DND-41 (cell line): ENCODE data around the gene SEPTIN6.

Experiments used
- ATAC-seq: fragments of 200-7000 bp; cut with Tn5 transposase; 3 replicates; pipeline ENCODE4 v1.9.1; 2021; ENCODE audit warnings: low read depth; ENCODE audit not compliant: insufficient read depth
- DNase-seq: peaks from one replicate; pipeline ENCODE4 v3.0.0-alpha.2; 2020
- H2AFZ ChIP-seq: 2 replicates; pipeline ENCODE4 v1.6.0; 2012; ENCODE audit warnings: low read depth, low read length
- H3K27ac ChIP-seq: 2 replicates; pipeline ENCODE4 v1.5.1; 2012; ENCODE audit warnings: low read length, inconsistent platforms
- H3K27me3 ChIP-seq: fragments of 200-600 bp; sonication (generic); 2 replicates; pipeline ENCODE4 v1.6.0; 2012; ENCODE audit warnings: low read length, mild to moderate bottlenecking, inconsistent platforms; ENCODE audit not compliant: insufficient read depth, poor library complexity
- H3K36me3 ChIP-seq: 2 replicates; pipeline ENCODE4 v1.5.1; 2012; ENCODE audit warnings: low read length, inconsistent platforms; ENCODE audit not compliant: insufficient read depth
- H3K4me1 ChIP-seq: 2 replicates; pipeline ENCODE4 v1.5.1; 2012; ENCODE audit warnings: mild to moderate bottlenecking, low read length; ENCODE audit not compliant: insufficient read depth
- H3K4me2 ChIP-seq: 2 replicates; pipeline ENCODE4 v1.6.0; 2012; ENCODE audit warnings: mild to moderate bottlenecking, moderate library complexity, low read length, inconsistent platforms; ENCODE audit not compliant: insufficient read depth
- H3K4me3 ChIP-seq, 2 experiments: fragments of 200-600 bp in 1 of 2; shearing (Covaris generic) in 1 of 2; 2 replicates each; pipeline ENCODE4 v1.5.1; 2012 to 2016; ENCODE audit warnings: inconsistent platforms in 2 of 2, low read length in 2 of 2, mild to moderate bottlenecking in 2 of 2, low read depth in 1 of 2, moderate library complexity in 1 of 2
- H3K79me2 ChIP-seq: 2 replicates; pipeline ENCODE4 v1.6.0; 2012; ENCODE audit warnings: low read length, inconsistent platforms; ENCODE audit not compliant: insufficient read depth
- H3K9ac ChIP-seq: 2 replicates; pipeline ENCODE4 v1.6.0; 2012; ENCODE audit warnings: low read depth, mild to moderate bottlenecking, inconsistent platforms, low read length, moderate library complexity
- H3K9me3 ChIP-seq: 2 replicates; pipeline ENCODE4 v1.5.1; 2012; ENCODE audit warnings: low read length, moderate library complexity, mild to moderate bottlenecking, inconsistent platforms; ENCODE audit not compliant: insufficient read depth, severe bottlenecking
- H4K20me1 ChIP-seq: 2 replicates; pipeline ENCODE4 v1.6.0; 2012; ENCODE audit warnings: low read length; ENCODE audit not compliant: insufficient read depth
- EZH2 ChIP-seq: IDR thresholded peaks from 3 replicates; pipeline ENCODE4 v1.6.1; 2012; ENCODE audit warnings: borderline replicate concordance, low read depth, mild to moderate bottlenecking, moderate library complexity, low read length, inconsistent platforms; ENCODE audit not compliant: severe bottlenecking
- TF ChIP-seq, protein P1 (sequence below): IDR thresholded peaks from 2 replicates; pipeline ENCODE4 v1.5.1; 2012; ENCODE audit warnings: borderline replicate concordance, low read length, moderate library complexity, mild to moderate bottlenecking; ENCODE audit not compliant: poor library complexity, severe bottlenecking; ENCODE audit errors: extremely low read depth

The SEPTIN6 gene

DNA sequence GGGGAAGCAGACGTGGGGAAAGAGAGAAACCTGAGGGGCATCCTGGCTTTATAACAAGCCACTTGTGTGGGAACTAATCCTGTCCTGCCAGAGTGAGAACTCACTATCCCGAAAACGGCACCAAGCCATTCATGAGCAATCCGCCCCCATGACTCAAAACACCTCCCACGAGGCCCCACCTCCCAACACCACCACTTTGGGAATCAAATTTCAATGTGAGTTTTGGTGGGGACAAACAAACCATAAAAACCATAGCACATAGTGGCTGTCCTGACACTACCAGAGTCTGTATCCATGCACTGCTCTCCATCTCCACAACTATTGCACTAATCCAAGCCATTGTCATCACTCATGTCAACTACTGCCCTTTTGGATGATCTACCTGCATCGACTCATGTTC lies 28.5 kb upstream of the SEPTIN6 start:
- no peaks in the 10 kb centered on the region for H3K27me3 ChIP-seq
- DNase-seq: no peak
- TF ChIP-seq, protein P1, sequence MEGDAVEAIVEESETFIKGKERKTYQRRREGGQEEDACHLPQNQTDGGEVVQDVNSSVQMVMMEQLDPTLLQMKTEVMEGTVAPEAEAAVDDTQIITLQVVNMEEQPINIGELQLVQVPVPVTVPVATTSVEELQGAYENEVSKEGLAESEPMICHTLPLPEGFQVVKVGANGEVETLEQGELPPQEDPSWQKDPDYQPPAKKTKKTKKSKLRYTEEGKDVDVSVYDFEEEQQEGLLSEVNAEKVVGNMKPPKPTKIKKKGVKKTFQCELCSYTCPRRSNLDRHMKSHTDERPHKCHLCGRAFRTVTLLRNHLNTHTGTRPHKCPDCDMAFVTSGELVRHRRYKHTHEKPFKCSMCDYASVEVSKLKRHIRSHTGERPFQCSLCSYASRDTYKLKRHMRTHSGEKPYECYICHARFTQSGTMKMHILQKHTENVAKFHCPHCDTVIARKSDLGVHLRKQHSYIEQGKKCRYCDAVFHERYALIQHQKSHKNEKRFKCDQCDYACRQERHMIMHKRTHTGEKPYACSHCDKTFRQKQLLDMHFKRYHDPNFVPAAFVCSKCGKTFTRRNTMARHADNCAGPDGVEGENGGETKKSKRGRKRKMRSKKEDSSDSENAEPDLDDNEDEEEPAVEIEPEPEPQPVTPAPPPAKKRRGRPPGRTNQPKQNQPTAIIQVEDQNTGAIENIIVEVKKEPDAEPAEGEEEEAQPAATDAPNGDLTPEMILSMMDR: no peak
- no peak for TF ChIP-seq EZH2
- H3K4me2 ChIP-seq: no peak overlapping the region
- no peaks in the 10 kb centered on the region for H3K79me2 ChIP-seq
- ATAC-seq: no peak
- H2AFZ ChIP-seq: no peak overlapping the region
- no peaks in the 10 kb centered on the region for H3K36me3 ChIP-seq
- no peak overlapping the region for H3K4me3 ChIP-seq
- no peaks in the 10 kb centered on the region for H4K20me1 ChIP-seq
- no peak overlapping the region for H3K27ac ChIP-seq
- no peak overlapping the region for H3K9ac ChIP-seq
- no peaks in the 10 kb centered on the region for H3K4me1 ChIP-seq
- no peaks in the 10 kb centered on the region for H3K9me3 ChIP-seq

DNA sequence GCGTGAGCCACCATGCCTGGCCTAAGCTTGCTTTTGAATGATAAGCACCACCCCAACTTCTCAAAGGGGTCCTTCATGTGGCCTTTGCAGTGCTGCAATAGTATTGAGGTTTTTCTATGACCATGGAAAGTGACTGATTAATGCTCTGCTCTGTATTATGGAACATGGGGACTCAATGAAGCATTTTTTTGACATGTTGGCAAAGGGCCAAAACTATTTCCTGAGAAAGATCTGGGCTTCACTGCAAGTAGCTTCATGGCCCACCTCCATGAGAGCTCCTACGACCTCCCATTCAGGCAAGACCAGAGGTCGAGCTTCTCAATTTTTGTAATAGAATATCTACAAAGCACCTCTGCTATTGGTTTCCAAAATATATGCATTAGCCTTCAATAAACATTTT lies 16.7 kb upstream of the SEPTIN6 start:
- no peak for DNase-seq
- no peak overlapping the region for H3K4me2 ChIP-seq
- TF ChIP-seq, protein P1: no peak
- no peak for TF ChIP-seq EZH2

DNA sequence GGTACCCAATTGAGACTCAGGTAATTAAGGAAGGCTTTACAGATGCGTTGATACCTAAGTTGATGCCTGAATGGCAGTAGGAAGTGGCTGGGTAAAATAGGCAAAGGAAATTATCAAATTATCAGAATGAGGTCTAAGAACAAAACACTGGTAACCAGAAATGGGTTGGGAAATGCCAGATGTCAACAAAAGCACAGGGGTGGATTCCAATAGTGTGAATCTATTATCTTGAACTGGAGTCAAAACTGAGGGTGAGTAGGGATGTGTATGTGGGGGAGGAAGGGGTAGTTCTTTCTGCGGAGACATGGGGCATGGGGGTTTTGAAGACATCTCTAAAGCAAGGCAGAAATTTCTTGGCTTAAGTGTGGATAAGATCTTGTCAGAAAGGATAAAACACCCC lies 16.0 kb upstream of the SEPTIN6 start:
- Histone ChIP-seq H3K27me3 (no peaks in the 10 kb centered on the region), H4K20me1 (no peaks in the 10 kb centered on the region), H3K9ac (no peak overlapping the region), H3K9me3 (no peaks in the 10 kb centered on the region), H3K27ac (no peak overlapping the region), H3K4me1 (no peaks in the 10 kb centered on the region), H3K79me2 (no peaks in the 10 kb centered on the region), H2AFZ (no peak overlapping the region), H3K4me3 (no peak overlapping the region), H3K36me3 (no peaks in the 10 kb centered on the region), H3K4me2 (no peak overlapping the region)
- TF ChIP-seq, protein P1: no peak
- no peak for DNase-seq
- no peak for ATAC-seq

More for the DNA sequence above, 16.7 kb upstream of the SEPTIN6 start:
- Histone ChIP-seq H3K36me3 (no peaks in the 10 kb centered on the region), H3K27ac (no peak overlapping the region), H3K79me2 (no peaks in the 10 kb centered on the region), H3K9me3 (no peaks in the 10 kb centered on the region), H3K4me3 (no peak overlapping the region), H3K4me1 (no peaks in the 10 kb centered on the region), H3K27me3 (no peaks in the 10 kb centered on the region), H2AFZ (no peak overlapping the region), H4K20me1 (no peaks in the 10 kb centered on the region), H3K9ac (no peak overlapping the region)
- ATAC-seq: no peak

DNA sequence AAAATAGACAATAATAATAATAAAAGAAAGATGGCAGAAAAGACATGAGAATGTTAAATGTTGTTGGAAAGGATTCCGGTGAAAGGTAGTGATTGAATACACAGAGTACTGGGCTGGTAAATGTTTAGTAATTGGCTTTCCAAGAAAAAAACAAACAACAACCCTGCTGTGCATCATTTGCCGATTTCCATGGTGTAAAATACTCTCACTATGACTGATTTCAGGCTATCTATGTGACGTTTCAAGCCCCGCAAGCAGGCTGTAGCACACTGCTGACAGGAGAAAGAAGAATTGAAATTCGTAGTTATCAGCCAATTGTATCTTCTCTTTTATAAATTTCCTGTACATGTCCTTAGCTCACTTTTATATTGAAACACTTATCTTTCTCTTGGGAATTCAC lies 13.6 kb upstream of the SEPTIN6 start:
- ATAC-seq: no peak
- Histone ChIP-seq H4K20me1 (no peaks in the 10 kb centered on the region), H3K4me2 (no peak overlapping the region), H3K9me3 (no peaks in the 10 kb centered on the region), H3K4me3 (no peak overlapping the region), H2AFZ (no peak overlapping the region), H3K79me2 (no peaks in the 10 kb centered on the region), H3K9ac (no peak overlapping the region), H3K27ac (no peak overlapping the region), H3K4me1 (no peaks in the 10 kb centered on the region), H3K36me3 (no peaks in the 10 kb centered on the region), H3K27me3 (no peaks in the 10 kb centered on the region)
- no peak for TF ChIP-seq EZH2
- TF ChIP-seq, protein P1: no peak
- no peak for DNase-seq
